Measurements from ENCODE around the gene SH3PXD2A.

GRCh38 chr10:103620352-103620740 lies 235.0 kb downstream of the SH3PXD2A start:
- TF ChIP-seq POLR2A (IDR thresholded peaks at IDR 0.05) = no peak
- no peak for TF ChIP-seq CTCF (IDR thresholded peaks at IDR 0.05)
- TF ChIP-seq POLR2AphosphoS5 (IDR thresholded peaks at IDR 0.05) = no peak
